T-helper 17 cell (primary cell): ENCODE results near the gene DNAH2. TPM values are rescaled to one million over a fixed set of nuclear protein-coding genes. Genes with fewer than 3 reads are reported as not detected.

Experiments used
- ATAC-seq: fragments of 150-1000 bp; cut with Tn5 transposase; 2 replicates; pipeline ENCODE4 v1.10.0; 2021; ENCODE audit warnings: mild to moderate bottlenecking, moderate library complexity
- DNase-seq, 3 donors: peaks; one replicate each; pipeline versions ENCODE4 v3.0.0 to v3.0.0-alpha.2; 2020 to 2021
- H3K9me3 ChIP-seq: one replicate; pipeline ENCODE4 v1.7.0; 2013; ENCODE audit warnings: low read length, mild to moderate bottlenecking; ENCODE audit not compliant: control insufficient read depth, poor library complexity, severe bottlenecking
- H3K27ac Mint-ChIP-seq: one replicate; pipeline ENCODE4 v1.8.0; 2022; ENCODE audit warnings: mild to moderate bottlenecking, moderate library complexity, mixed read lengths
- H3K27me3 Mint-ChIP-seq: one replicate; pipeline ENCODE4 v1.8.0; 2022; ENCODE audit warnings: mixed read lengths
- H3K36me3 Mint-ChIP-seq: one replicate; pipeline ENCODE4 v1.8.0; 2022; ENCODE audit warnings: low read depth, mixed read lengths
- H3K4me1 Mint-ChIP-seq: one replicate; pipeline ENCODE4 v1.8.0; 2022; ENCODE audit warnings: mild to moderate bottlenecking, mixed read lengths
- H3K4me3 Mint-ChIP-seq: one replicate; pipeline ENCODE4 v1.8.0; 2022; ENCODE audit warnings: mild to moderate bottlenecking, moderate library complexity, mixed read lengths
- total RNA-seq, 4 donors: library from RNA in 2 of 4; stranded (reverse) in 2 of 4; gene quantifications; one replicate each; pipeline ENCODE4 v1.2.3 and lab custom pipeline; 2022 to 2026

Gene DNAH2
- total RNA-seq, 2 donors from 2014 or later, result 0.31 TPM; not detected in 1

- no peak overlapping the region for H3K4me3 Mint-ChIP-seq
- peaks cover 11% of the 10 kb centered on the region for H3K27me3 Mint-ChIP-seq
- H3K9me3 ChIP-seq, result no peaks in the 10 kb centered on the region
- H3K4me1 Mint-ChIP-seq, result peaks cover 20% of the 10 kb centered on the region
- H3K27ac Mint-ChIP-seq, result no peak overlapping the region
- H3K36me3 Mint-ChIP-seq, result peaks cover 2% of the 10 kb centered on the region
- ATAC-seq (no peak), DNase-seq (no peak)
These were observed 113.7 kb downstream of the DNAH2 start for GRCh38 chr17:7831233-7831632.

GRCh38 chr17:7832431-7832830 lies 114.9 kb downstream of the DNAH2 start:
- peaks cover 32% of the 10 kb centered on the region for H3K4me1 Mint-ChIP-seq
- no peaks in the 10 kb centered on the region for H3K9me3 ChIP-seq
- H3K4me3 Mint-ChIP-seq, result no peak overlapping the region
- DNase-seq (no peak), ATAC-seq (no peak)
- peaks cover 2% of the 10 kb centered on the region for H3K36me3 Mint-ChIP-seq
- no peak overlapping the region for H3K27ac Mint-ChIP-seq
- H3K27me3 Mint-ChIP-seq, result peaks cover 5% of the 10 kb centered on the region

- Mint-ChIP-seq H3K27ac (peak overlapping the region; percentile 100), H3K36me3 (peaks cover 2% of the 10 kb centered on the region), H3K4me1 (peaks cover 37% of the 10 kb centered on the region), H3K4me3 (peak overlapping the region; percentile 98), H3K27me3 (peaks cover 5% of the 10 kb centered on the region)
- ATAC-seq (no peak), DNase-seq (no peak)
- H3K9me3 ChIP-seq, result no peaks in the 10 kb centered on the region
These were observed 115.7 kb downstream of the DNAH2 start for GRCh38 chr17:7833011-7833794.

GRCh38 chr17:7833795-7834541 lies 116.4 kb downstream of the DNAH2 start, which contains the start of gene KDM6B:
KDM6B (plus strand) TSS chr17:7834217; CDS start chr17:7845555, 11,338 bp downstream.
- peak; percentile 58 for ATAC-seq
- Mint-ChIP-seq H3K27ac (peak within 1 kb of the TSS; percentile 100), H3K27me3 (peaks cover 5% of the 10 kb centered on the region), H3K4me3 (peak within 1 kb of the TSS; percentile 98), H3K4me1 (peaks cover 43% of the 10 kb centered on the region), H3K36me3 (peaks cover 2% of the 10 kb centered on the region)
- DNase-seq, result peak; percentile 72 to 83 (median 80)
- H3K9me3 ChIP-seq, result no peaks in the 10 kb centered on the region

- peak; percentile 43 to 67 (median 65) for DNase-seq
- Mint-ChIP-seq H3K27me3 (peaks cover 5% of the 10 kb centered on the region), H3K36me3 (peaks cover 2% of the 10 kb centered on the region), H3K27ac (peak overlapping the region; percentile 100), H3K4me1 (peaks cover 48% of the 10 kb centered on the region), H3K4me3 (peak overlapping the region; percentile 98)
- H3K9me3 ChIP-seq, result no peaks in the 10 kb centered on the region
- ATAC-seq, result peak; percentile 9
These were observed 117.0 kb downstream of the DNAH2 start for GRCh38 chr17:7834542-7834956.

- Mint-ChIP-seq H3K4me1 (peaks cover 52% of the 10 kb centered on the region), H3K27ac (peak overlapping the region; percentile 100), H3K27me3 (peaks cover 5% of the 10 kb centered on the region), H3K4me3 (peak overlapping the region; percentile 98), H3K36me3 (peaks cover 2% of the 10 kb centered on the region)
- DNase-seq (peak; percentile 79 to 95 (median 88)), ATAC-seq (peak; percentile 62)
- H3K9me3 ChIP-seq, result no peaks in the 10 kb centered on the region
These were observed 117.6 kb downstream of the DNAH2 start for GRCh38 chr17:7834957-7835813.

- Mint-ChIP-seq H3K4me3 (peak overlapping the region; percentile 98), H3K4me1 (peaks cover 60% of the 10 kb centered on the region), H3K27ac (peak overlapping the region; percentile 100), H3K36me3 (peaks cover 2% of the 10 kb centered on the region), H3K27me3 (peaks cover 5% of the 10 kb centered on the region)
- peak; percentile 17 for ATAC-seq
- H3K9me3 ChIP-seq, result no peaks in the 10 kb centered on the region
- DNase-seq, result peak in 2 of 3 donors; percentile 56 to 60
These were observed 118.5 kb downstream of the DNAH2 start for GRCh38 chr17:7835814-7836595.

GRCh38 chr17:7836596-7837407 lies 119.3 kb downstream of the DNAH2 start:
- peaks cover 67% of the 10 kb centered on the region for H3K4me1 Mint-ChIP-seq
- peaks cover 5% of the 10 kb centered on the region for H3K27me3 Mint-ChIP-seq
- peaks cover 6% of the 10 kb centered on the region for H3K36me3 Mint-ChIP-seq
- peak overlapping the region; percentile 100 for H3K27ac Mint-ChIP-seq
- H3K9me3 ChIP-seq, result no peaks in the 10 kb centered on the region
- DNase-seq, result peak in 2 of 3 donors; percentile 49 to 66
- ATAC-seq, result no peak
- peak overlapping the region; percentile 98 for H3K4me3 Mint-ChIP-seq

GRCh38 chr17:7837408-7838088 lies 120.0 kb downstream of the DNAH2 start:
- DNase-seq, result no peak
- no peaks in the 10 kb centered on the region for H3K9me3 ChIP-seq
- H3K4me3 Mint-ChIP-seq, result peak overlapping the region; percentile 98
- peak overlapping the region; percentile 100 for H3K27ac Mint-ChIP-seq
- H3K27me3 Mint-ChIP-seq, result peaks cover 5% of the 10 kb centered on the region
- H3K36me3 Mint-ChIP-seq, result peaks cover 8% of the 10 kb centered on the region
- peaks cover 74% of the 10 kb centered on the region for H3K4me1 Mint-ChIP-seq
- ATAC-seq, result no peak

GRCh38 chr17:7838090-7839075 lies 120.8 kb downstream of the DNAH2 start:
- no peaks in the 10 kb centered on the region for H3K9me3 ChIP-seq
- peaks cover 80% of the 10 kb centered on the region for H3K4me1 Mint-ChIP-seq
- DNase-seq, result no peak
- no peak for ATAC-seq
- peaks cover 10% of the 10 kb centered on the region for H3K36me3 Mint-ChIP-seq
- H3K27me3 Mint-ChIP-seq, result peaks cover 2% of the 10 kb centered on the region
- peak overlapping the region; percentile 100 for H3K27ac Mint-ChIP-seq
- H3K4me3 Mint-ChIP-seq, result peak overlapping the region; percentile 98
